SH-SY5Y (cell line): ENCODE results near the gene SP9.

Experiments used
- GATA2 ChIP-seq: IDR thresholded peaks from 2 replicates; pipeline ENCODE4 v1.6.1; 2011; ENCODE audit warnings: mild to moderate bottlenecking, low read depth, low read length
- GATA3 ChIP-seq: IDR thresholded peaks from 2 replicates; pipeline ENCODE4 v1.6.1; 2011; ENCODE audit warnings: low read depth, mild to moderate bottlenecking, low read length, moderate library complexity

DNA sequence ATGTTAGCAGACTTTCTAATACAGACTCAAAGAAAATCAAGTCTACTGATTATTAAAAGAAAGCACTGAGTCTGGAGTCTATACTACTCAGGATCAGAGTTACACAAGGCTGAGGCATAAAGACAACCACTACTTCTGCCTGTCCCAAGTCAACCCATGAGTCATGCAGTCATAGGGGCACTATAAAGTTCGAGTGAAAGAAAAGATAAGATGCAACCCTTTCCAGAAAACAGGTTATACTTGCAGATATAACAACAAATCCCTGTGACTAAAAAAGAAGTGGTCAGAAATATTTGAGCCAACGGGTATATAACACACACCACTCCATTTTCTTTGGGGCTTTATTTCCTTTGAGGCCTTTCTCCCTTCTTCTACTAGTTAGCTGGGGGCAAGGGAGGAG, 42.2 kb downstream of the SP9 start:
- TF ChIP-seq GATA3 (no peak), GATA2 (no peak)
